SK-N-SH treated with all-trans-retinoic acid at 6 μM for 48 hours (cell line): ENCODE results near the gene MARF1.

Experiments used
- ATAC-seq: fragments of 200-7000 bp; cut with Tn5 transposase; 3 replicates; pipeline ENCODE4 v1.9.1; 2020; ENCODE audit warnings: mild to moderate bottlenecking, moderate library complexity
- ARNTL ChIP-seq: fragments of 450-650 bp; formaldehyde crosslinking; IDR thresholded peaks from 2 replicates; pipeline ENCODE4 v1.5.0; 2020; ENCODE audit warnings: low read depth, mild to moderate bottlenecking, moderate library complexity, borderline replicate concordance
- CSDC2 ChIP-seq: fragments of 250-450 bp; sonication (Bioruptor Pico); IDR thresholded peaks from 2 replicates; pipeline ENCODE4 v1.5.0; 2020; ENCODE audit warnings: mild to moderate bottlenecking, moderate library complexity
- ESRRG ChIP-seq: fragments of 250-450 bp; sonication (Bioruptor Pico); IDR thresholded peaks from 2 replicates; pipeline ENCODE4 v1.6.1; 2021; ENCODE audit warnings: mild to moderate bottlenecking
- OSR1 ChIP-seq: fragments of 250-450 bp; sonication (Bioruptor Pico); IDR thresholded peaks from 2 replicates; pipeline ENCODE4 v1.8.0; 2022; ENCODE audit warnings: moderate library complexity, mild to moderate bottlenecking, inconsistent platforms
- PPARA ChIP-seq: fragments of 250-450 bp; sonication (Bioruptor Pico); IDR thresholded peaks from 2 replicates; pipeline ENCODE4 v1.5.0; 2020; ENCODE audit warnings: mild to moderate bottlenecking, borderline replicate concordance
- RARB ChIP-seq: fragments of 250-450 bp; sonication (Bioruptor Pico); IDR thresholded peaks from 2 replicates; pipeline ENCODE4 v1.8.0; 2021; ENCODE audit warnings: mild to moderate bottlenecking, moderate library complexity
- SNAI2 ChIP-seq: fragments of 250-450 bp; sonication (Bioruptor Pico); IDR thresholded peaks from 2 replicates; pipeline ENCODE4 v1.5.0; 2020; ENCODE audit warnings: mild to moderate bottlenecking, moderate library complexity
- TCF4 ChIP-seq: fragments of 250-450 bp; sonication (Bioruptor Pico); IDR thresholded peaks from 2 replicates; pipeline ENCODE4 v1.8.0; 2021; ENCODE audit warnings: mild to moderate bottlenecking, moderate library complexity, borderline replicate concordance
- TOX ChIP-seq: fragments of 250-450 bp; sonication (Bioruptor Pico); IDR thresholded peaks from 2 replicates; pipeline ENCODE4 v1.8.0; 2021; ENCODE audit warnings: mild to moderate bottlenecking, moderate library complexity, borderline replicate concordance
- ZC3H10 ChIP-seq: fragments of 250-450 bp; sonication (Bioruptor Pico); IDR thresholded peaks from 2 replicates; pipeline ENCODE4 v1.5.1; 2021; ENCODE audit warnings: mild to moderate bottlenecking, moderate library complexity
- ZFP3 ChIP-seq: fragments of 250-450 bp; sonication (Bioruptor Pico); IDR thresholded peaks from 2 replicates; pipeline ENCODE4 v1.5.0; 2020; ENCODE audit warnings: mild to moderate bottlenecking, moderate library complexity
- ZNF565 ChIP-seq: fragments of 450-650 bp; formaldehyde crosslinking; conservative IDR thresholded peaks from 2 replicates; pipeline ENCODE4 v1.5.0; 2020; ENCODE audit warnings: low read depth, mild to moderate bottlenecking, moderate library complexity
- ZNF70 ChIP-seq: fragments of 450-650 bp; formaldehyde crosslinking; IDR thresholded peaks from 2 replicates; pipeline ENCODE4 v1.5.0; 2020; ENCODE audit warnings: mild to moderate bottlenecking, moderate library complexity
- TF ChIP-seq, protein P1 (sequence below): fragments of 250-450 bp; sonication (Bioruptor Pico); IDR thresholded peaks from 2 replicates; pipeline ENCODE4 v1.5.1; 2020; ENCODE audit warnings: low read depth, mild to moderate bottlenecking, moderate library complexity
- TF ChIP-seq, protein P2 (sequence below): fragments of 250-450 bp; sonication (Bioruptor Pico); IDR thresholded peaks from 2 replicates; pipeline ENCODE4 v1.8.0; 2021; ENCODE audit warnings: low read depth, mild to moderate bottlenecking, moderate library complexity, borderline replicate concordance
- TF ChIP-seq, protein P3 (sequence below): fragments of 250-450 bp; sonication (Bioruptor Pico); IDR thresholded peaks from 2 replicates; pipeline ENCODE4 v1.8.0; 2020; ENCODE audit warnings: mild to moderate bottlenecking, moderate library complexity, borderline replicate concordance
- TF ChIP-seq, protein P4 (sequence below): fragments of 250-450 bp; sonication (Bioruptor Pico); IDR thresholded peaks from 2 replicates; pipeline ENCODE4 v1.5.1; 2021; ENCODE audit warnings: mild to moderate bottlenecking, moderate library complexity

MARF1 gene

DNA sequence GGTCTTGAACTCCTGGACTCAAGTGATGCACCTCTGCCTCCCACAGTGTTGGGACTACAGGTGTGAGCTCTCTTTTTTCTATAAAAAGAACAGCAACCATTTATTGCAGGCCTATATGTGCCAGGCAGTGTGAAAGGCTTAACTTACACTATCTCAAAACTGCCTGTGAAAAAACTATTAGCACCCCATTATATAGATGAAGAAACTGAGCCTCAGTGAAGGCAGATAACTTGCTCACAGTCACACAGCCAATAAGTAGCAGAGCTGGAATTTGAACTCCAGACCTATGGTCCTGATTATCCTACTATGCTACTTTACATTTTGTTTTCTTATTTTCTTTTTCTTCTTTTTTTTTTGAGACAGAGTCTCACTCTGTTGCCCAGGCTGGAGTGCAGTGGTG lies 22.2 kb upstream of the MARF1 start:
- ATAC-seq = no peak
- TF ChIP-seq PPARA (CRISPR knock-in tag) (no peak), SNAI2 (CRISPR knock-in tag) (no peak)

DNA sequence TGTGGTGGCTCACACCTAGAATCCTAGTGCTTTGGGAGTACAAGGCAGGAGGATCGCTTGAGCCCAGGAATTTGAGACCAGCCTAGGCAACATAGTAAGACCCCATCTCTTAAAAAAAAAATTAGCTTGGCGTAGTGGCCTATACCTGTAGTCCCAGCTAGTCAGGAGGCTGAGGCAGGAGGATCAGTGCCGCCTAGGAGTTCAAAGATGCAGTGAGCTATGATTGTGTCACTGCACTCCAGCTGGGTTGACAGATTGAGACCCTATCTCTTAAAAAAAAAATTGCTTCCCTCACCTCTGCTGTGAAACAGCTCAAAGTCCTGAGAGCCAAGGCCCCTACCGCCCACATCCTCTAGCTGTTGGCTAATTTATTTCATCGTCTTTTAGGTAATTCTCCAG lies 17.2 kb upstream of the MARF1 start:
- TF ChIP-seq PPARA (CRISPR knock-in tag) = no peak
- no peak for TF ChIP-seq ZFP3 (CRISPR knock-in tag)
- TF ChIP-seq OSR1 (CRISPR knock-in tag) = no peak
- TF ChIP-seq, protein P1, sequence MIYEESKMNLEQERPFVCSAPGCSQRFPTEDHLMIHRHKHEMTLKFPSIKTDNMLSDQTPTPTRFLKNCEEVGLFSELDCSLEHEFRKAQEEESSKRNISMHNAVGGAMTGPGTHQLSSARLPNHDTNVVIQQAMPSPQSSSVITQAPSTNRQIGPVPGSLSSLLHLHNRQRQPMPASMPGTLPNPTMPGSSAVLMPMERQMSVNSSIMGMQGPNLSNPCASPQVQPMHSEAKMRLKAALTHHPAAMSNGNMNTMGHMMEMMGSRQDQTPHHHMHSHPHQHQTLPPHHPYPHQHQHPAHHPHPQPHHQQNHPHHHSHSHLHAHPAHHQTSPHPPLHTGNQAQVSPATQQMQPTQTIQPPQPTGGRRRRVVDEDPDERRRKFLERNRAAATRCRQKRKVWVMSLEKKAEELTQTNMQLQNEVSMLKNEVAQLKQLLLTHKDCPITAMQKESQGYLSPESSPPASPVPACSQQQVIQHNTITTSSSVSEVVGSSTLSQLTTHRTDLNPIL = no peak
- TF ChIP-seq, protein P2, sequence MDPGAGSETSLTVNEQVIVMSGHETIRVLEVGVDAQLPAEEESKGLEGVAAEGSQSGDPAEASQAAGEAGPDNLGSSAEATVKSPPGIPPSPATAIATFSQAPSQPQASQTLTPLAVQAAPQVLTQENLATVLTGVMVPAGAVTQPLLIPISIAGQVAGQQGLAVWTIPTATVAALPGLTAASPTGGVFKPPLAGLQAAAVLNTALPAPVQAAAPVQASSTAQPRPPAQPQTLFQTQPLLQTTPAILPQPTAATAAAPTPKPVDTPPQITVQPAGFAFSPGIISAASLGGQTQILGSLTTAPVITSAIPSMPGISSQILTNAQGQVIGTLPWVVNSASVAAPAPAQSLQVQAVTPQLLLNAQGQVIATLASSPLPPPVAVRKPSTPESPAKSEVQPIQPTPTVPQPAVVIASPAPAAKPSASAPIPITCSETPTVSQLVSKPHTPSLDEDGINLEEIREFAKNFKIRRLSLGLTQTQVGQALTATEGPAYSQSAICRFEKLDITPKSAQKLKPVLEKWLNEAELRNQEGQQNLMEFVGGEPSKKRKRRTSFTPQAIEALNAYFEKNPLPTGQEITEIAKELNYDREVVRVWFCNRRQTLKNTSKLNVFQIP = no peak
- no peak for TF ChIP-seq ESRRG
- TF ChIP-seq, protein P3, sequence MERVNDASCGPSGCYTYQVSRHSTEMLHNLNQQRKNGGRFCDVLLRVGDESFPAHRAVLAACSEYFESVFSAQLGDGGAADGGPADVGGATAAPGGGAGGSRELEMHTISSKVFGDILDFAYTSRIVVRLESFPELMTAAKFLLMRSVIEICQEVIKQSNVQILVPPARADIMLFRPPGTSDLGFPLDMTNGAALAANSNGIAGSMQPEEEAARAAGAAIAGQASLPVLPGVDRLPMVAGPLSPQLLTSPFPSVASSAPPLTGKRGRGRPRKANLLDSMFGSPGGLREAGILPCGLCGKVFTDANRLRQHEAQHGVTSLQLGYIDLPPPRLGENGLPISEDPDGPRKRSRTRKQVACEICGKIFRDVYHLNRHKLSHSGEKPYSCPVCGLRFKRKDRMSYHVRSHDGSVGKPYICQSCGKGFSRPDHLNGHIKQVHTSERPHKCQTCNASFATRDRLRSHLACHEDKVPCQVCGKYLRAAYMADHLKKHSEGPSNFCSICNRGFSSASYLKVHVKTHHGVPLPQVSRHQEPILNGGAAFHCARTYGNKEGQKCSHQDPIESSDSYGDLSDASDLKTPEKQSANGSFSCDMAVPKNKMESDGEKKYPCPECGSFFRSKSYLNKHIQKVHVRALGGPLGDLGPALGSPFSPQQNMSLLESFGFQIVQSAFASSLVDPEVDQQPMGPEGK (CRISPR knock-in tag) = no peak
- no peak for TF ChIP-seq ZNF565 (CRISPR knock-in tag)
- TF ChIP-seq ZNF70 (CRISPR knock-in tag) = no peak
- no peak for TF ChIP-seq TCF4 (CRISPR knock-in tag)
- TF ChIP-seq CSDC2 (CRISPR knock-in tag) = no peak
- TF ChIP-seq RARB (CRISPR knock-in tag) = no peak
- no peak for TF ChIP-seq ARNTL (CRISPR knock-in tag)
- ATAC-seq = no peak

DNA sequence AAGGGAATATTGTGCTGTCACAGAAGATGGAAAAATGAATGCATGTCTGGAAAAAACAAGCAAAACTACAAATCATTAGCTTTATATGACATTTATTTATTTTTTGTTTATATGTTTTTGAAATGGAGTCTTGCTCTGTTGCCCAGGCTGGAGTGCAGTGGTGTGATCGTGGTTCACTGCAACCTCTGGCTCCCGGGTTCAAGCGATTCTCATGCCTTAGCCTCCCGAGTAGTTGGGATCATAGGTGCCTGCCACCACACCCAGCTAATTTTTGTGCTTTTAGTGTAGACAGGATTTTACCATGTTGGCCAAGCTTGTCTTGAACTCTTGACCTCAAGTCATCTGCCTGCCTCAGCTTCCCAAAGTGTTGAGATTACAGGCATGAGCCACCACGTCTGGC lies 15.6 kb upstream of the MARF1 start:
- ATAC-seq = no peak
- TF ChIP-seq ESRRG (no peak), CSDC2 (CRISPR knock-in tag) (no peak), ARNTL (CRISPR knock-in tag) (no peak), RARB (CRISPR knock-in tag) (no peak), TOX (CRISPR knock-in tag) (no peak), ZNF70 (CRISPR knock-in tag) (no peak), TCF4 (CRISPR knock-in tag) (no peak), ZNF565 (CRISPR knock-in tag) (no peak), ZC3H10 (CRISPR knock-in tag) (no peak), PPARA (CRISPR knock-in tag) (no peak)
- TF ChIP-seq, protein P3 (CRISPR knock-in tag) = no peak
- TF ChIP-seq, protein P4, sequence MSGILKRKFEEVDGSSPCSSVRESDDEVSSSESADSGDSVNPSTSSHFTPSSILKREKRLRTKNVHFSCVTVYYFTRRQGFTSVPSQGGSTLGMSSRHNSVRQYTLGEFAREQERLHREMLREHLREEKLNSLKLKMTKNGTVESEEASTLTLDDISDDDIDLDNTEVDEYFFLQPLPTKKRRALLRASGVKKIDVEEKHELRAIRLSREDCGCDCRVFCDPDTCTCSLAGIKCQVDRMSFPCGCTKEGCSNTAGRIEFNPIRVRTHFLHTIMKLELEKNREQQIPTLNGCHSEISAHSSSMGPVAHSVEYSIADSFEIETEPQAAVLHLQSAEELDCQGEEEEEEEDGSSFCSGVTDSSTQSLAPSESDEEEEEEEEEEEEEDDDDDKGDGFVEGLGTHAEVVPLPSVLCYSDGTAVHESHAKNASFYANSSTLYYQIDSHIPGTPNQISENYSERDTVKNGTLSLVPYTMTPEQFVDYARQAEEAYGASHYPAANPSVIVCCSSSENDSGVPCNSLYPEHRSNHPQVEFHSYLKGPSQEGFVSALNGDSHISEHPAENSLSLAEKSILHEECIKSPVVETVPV = no peak
- TF ChIP-seq, protein P2 = no peak
- TF ChIP-seq, protein P1 = no peak
